GM13977 (cell line): ENCODE data around the gene HOMEZ.

Experiments
- DNase-seq: peaks from one replicate; pipeline ENCODE4 v3.0.0; 2012; ENCODE audit warnings: low spot score
- CTCF ChIP-seq: IDR thresholded peaks from 2 replicates; pipeline ENCODE4 v1.5.1; 2012; ENCODE audit warnings: mild to moderate bottlenecking, control low read depth; ENCODE audit not compliant: insufficient read depth; ENCODE audit errors: extremely low read depth, missing control alignments
- in situ Hi-C: fragments of 300-500 bp; cut with MboI; formaldehyde crosslinking; loops from one replicate; pipeline ENCODE4 v1.12.0; 2022; ENCODE audit warnings: low sequenced_read_pairs, low pct_unique_long_range_greater_than_20kb, mixed read lengths, inconsistent platforms; ENCODE audit not compliant: unreplicated experiment

HOMEZ gene

GRCh38 chr14:23319746-23320583, 34.0 kb upstream of the HOMEZ start:
- no peak for DNase-seq
- TF ChIP-seq CTCF: no peak
- in situ Hi-C loops: no loop called here

- in situ Hi-C loops: no loop called here
- no peak for DNase-seq
- TF ChIP-seq CTCF: no peak
Measured at GRCh38 chr14:23316300-23316699, 30.4 kb upstream of the HOMEZ start.

GRCh38 chr14:23310546-23310945, 24.6 kb upstream of the HOMEZ start:
- in situ Hi-C loops: no loop called here
- TF ChIP-seq CTCF: no peak
- no peak for DNase-seq

- TF ChIP-seq CTCF: no peak
- in situ Hi-C loops: no loop called here
- no peak for DNase-seq
Measured at GRCh38 chr14:23308721-23309445, 23.0 kb upstream of the HOMEZ start.

GRCh38 chr14:23307687-23308644, 22.0 kb upstream of the HOMEZ start:
- in situ Hi-C loops: no loop called here
- DNase-seq: no peak
- TF ChIP-seq CTCF: no peak

- in situ Hi-C loops: no loop called here
- no peak for DNase-seq
- TF ChIP-seq CTCF: no peak
Measured at GRCh38 chr14:23307146-23307530, 21.2 kb upstream of the HOMEZ start.
